Measurements from ENCODE around the gene LRRC66.

DNA sequence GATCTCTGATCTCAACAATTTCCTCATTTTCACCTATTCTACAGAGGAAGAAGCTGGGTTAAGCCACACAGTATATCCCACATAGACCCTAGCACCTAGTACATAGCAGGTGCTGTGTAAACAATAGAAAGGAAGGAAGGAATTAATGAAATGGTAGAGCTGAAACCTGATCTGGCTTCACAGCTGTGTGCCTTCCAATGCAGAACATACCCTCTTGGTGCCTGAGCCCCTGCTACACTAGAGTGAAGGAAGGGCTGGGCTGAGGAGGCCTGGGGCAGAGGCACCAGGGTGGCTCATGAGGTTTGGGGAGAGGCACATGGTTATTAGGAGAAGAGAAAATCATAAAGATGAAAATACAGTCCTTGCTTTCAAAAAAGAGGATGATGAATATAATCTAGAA, 21.3 kb downstream of the LRRC66 start:
- TF ChIP-seq, protein P1, sequence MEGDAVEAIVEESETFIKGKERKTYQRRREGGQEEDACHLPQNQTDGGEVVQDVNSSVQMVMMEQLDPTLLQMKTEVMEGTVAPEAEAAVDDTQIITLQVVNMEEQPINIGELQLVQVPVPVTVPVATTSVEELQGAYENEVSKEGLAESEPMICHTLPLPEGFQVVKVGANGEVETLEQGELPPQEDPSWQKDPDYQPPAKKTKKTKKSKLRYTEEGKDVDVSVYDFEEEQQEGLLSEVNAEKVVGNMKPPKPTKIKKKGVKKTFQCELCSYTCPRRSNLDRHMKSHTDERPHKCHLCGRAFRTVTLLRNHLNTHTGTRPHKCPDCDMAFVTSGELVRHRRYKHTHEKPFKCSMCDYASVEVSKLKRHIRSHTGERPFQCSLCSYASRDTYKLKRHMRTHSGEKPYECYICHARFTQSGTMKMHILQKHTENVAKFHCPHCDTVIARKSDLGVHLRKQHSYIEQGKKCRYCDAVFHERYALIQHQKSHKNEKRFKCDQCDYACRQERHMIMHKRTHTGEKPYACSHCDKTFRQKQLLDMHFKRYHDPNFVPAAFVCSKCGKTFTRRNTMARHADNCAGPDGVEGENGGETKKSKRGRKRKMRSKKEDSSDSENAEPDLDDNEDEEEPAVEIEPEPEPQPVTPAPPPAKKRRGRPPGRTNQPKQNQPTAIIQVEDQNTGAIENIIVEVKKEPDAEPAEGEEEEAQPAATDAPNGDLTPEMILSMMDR (conservative IDR thresholded peaks at IDR 0.05), result no peak
- TF ChIP-seq EZH2 (IDR thresholded peaks at IDR 0.05; ENCODE audit: low read depth), result no peak

Measured in PC-9 (cell line).